ENCODE data around the gene P4HB.

The P4HB gene

GRCh38 chr17:81814748-81815645 is 45.3 kb downstream of the P4HB start:
- H3K27ac ChIP-seq = no peak overlapping the region
- no peak for DNase-seq (ENCODE audit: low read depth, low spot score)

DNA sequence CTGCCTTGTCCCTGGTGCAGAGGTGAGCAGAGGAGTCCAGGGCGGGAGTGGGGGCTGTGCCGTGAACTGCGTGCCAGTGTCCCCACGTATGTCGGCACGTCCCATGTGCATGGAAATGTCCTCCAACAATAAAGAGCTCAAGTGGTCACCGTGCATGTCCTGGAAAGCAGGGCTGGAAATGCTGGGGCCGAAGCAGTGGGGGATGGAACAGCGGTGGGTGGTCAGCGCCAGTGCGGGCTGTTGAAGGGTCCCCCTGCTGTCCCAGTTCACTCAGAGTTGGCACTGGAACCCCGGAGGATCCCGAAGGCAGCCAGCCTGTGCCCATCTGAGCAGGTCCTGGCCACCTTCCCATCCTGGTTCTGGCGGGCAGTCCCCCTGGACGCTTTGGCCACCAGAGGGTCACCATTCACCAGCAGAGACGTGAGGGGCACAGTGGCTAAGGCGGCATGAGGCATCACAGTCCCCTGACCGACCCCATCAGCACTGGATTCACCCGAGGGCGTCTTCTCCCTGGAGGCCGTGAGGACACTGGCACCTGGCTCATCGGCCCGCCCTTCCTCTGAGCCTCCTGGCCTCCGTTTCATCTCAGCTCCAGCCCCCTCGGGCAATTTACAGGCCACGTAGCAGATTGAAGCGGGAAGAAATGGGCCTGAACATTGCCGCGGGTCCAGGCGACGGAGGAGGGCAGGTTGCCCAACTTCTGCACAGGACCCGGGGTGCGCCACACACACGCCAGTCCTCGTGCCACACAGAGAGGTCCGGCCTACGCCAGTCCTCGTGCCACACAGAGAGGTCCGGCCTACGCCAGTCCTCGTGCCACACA is 46.3 kb downstream of the P4HB start:
- no peak overlapping the region for H3K27ac ChIP-seq
- no peak for DNase-seq (ENCODE audit: low read depth, low spot score)

DNA sequence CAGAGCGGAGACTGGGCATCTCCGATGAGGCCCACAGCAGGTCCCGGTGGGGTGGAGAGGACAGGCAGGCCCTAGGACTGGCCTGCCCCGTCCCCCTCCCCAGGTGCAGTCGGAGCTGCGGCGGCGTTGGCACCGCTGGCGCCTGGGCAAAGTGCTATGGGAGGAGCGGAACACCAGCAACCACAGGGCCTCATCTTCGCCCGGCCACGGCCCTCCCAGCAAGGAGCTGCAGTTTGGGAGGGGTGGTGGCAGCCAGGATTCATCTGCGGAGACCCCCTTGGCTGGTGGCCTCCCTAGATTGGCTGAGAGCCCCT is 47.0 kb downstream of the P4HB start:
- no peak overlapping the region for H3K27ac ChIP-seq
- no peak for DNase-seq (ENCODE audit: low read depth, low spot score)

GRCh38 chr17:81812571-81813370 is 47.6 kb downstream of the P4HB start:
- no peak for DNase-seq (ENCODE audit: low read depth, low spot score)
- H3K27ac ChIP-seq = no peak overlapping the region

GRCh38 chr17:81811705-81812570 is 48.4 kb downstream of the P4HB start:
- no peak overlapping the region for H3K27ac ChIP-seq
- no peak for DNase-seq (ENCODE audit: low read depth, low spot score)

DNA sequence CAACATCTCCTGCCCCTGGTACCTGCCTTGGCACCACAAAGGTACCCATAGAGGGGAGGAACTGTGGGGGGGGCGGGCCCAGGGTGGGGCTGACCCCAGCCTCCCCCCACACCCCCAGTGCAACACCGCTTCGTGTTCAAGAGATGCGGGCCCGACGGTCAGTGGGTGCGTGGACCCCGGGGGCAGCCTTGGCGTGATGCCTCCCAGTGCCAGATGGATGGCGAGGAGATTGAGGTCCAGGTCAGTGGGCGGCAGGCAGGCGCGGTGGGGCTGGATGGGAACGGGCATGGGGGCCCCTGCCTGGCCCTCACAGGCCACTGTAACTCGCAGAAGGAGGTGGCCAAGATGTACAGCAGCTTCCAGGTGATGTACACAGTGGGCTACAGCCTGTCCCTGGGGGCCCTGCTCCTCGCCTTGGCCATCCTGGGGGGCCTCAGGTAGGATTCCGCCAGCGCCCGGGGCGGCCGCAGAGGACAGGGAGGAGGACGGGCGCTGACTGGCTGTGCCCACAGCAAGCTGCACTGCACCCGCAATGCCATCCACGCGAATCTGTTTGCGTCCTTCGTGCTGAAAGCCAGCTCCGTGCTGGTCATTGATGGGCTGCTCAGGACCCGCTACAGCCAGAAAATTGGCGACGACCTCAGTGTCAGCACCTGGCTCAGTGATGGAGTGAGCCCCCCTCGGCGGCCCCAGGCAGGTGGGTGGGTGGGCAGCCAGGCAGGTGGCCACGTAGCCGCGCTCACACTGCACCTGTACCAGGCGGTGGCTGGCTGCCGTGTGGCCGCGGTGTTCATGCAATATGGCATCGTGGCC is 49.2 kb downstream of the P4HB start:
- H3K27ac ChIP-seq = no peak overlapping the region
- no peak for DNase-seq (ENCODE audit: low read depth, low spot score)

GRCh38 chr17:81810476-81810875 is 49.9 kb downstream of the P4HB start:
- DNase-seq (ENCODE audit: low read depth, low spot score) = no peak
- H3K27ac ChIP-seq = no peak overlapping the region

DNA sequence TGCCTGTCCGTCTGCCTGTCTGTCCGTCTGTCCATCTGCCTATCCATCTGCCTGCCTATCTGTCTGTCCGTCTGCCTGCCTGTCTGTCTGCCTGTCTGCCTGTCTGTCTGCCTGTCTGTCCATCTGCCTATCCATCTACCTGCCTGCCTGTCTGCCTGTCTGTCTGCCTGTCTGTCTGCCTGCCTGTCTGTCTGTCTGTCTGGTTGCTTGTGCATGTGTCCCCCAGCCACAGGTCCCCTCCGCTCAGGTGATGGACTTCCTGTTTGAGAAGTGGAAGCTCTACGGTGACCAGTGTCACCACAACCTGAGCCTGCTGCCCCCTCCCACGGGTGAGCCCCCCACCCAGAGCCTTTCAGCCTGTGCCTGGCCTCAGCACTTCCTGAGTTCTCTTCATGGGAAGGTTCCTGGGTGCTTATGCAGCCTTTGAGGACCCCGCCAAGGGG is 50.8 kb downstream of the P4HB start:
- DNase-seq (ENCODE audit: low read depth, low spot score) = no peak
- no peak overlapping the region for H3K27ac ChIP-seq

- DNase-seq (ENCODE audit: low read depth, low spot score) = no peak
- H3K27ac ChIP-seq = no peak overlapping the region
Observed at GRCh38 chr17:81808778-81809555, 51.4 kb downstream of the P4HB start.

DNA sequence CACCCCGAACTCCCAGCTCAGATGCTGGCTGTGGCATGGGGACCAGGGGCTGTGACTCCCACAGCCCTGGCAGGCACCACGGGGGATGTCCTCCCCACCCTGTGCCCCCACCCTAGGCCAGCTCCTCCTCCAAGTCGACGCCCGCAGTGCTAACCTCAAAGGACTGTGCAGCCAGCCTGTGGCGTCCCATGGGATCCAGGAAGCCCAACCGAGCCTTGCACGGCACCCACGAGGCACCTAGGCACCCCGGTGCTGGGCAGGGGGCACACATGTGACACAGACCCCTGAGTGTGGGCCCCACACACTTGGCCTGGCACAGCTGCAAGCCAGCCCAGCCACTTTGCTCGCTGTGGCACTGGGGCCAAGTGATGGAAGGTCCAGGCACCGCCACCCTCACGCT is 52.5 kb downstream of the P4HB start:
- no peak for DNase-seq (ENCODE audit: low read depth, low spot score)
- H3K27ac ChIP-seq = no peak overlapping the region

GRCh38 chr17:81807210-81807719 is 53.1 kb downstream of the P4HB start:
- H3K27ac ChIP-seq = no peak overlapping the region
- DNase-seq (ENCODE audit: low read depth, low spot score) = no peak

DNA sequence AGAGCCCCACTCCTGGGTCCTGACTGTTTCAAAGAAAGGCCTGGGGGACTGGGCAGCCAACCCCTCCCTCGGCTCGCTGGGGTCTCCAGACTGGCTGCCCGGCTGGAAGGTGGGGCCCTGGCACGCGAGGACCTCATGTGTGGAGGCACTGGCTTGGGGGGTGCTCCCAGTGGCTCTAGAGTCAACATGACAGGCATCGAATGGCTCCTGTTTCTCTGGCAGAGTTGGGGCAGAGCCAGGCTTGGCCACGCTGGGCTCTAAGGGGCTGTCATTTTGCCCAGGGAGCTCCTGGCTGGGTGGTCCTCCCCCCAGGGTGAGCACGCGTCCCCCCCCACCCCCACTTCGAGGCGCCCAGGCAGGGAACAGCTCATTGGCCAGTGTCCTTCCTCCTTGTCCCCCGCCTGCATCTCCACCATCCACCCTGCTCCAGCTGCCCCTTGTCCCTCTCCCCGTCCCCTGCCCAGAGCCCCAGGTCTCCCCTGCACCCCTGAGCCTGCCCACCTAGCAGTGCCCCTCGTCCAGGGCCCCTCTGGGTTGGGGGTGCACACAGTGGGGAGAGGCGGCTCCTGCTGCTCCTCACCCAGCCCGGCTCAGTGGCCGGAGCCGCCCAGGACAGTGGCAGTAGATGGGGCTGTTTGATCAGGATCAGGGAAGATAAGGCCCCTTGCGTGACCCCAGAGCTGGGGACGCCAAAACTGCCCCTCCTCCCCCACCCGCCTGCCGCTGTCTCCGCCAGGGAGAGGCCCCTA is 53.7 kb downstream of the P4HB start:
- DNase-seq (ENCODE audit: low read depth, low spot score) = no peak
- no peak overlapping the region for H3K27ac ChIP-seq

GRCh38 chr17:81805707-81806460 is 54.5 kb downstream of the P4HB start:
- H3K27ac ChIP-seq = no peak overlapping the region
- no peak for DNase-seq (ENCODE audit: low read depth, low spot score)

DNA sequence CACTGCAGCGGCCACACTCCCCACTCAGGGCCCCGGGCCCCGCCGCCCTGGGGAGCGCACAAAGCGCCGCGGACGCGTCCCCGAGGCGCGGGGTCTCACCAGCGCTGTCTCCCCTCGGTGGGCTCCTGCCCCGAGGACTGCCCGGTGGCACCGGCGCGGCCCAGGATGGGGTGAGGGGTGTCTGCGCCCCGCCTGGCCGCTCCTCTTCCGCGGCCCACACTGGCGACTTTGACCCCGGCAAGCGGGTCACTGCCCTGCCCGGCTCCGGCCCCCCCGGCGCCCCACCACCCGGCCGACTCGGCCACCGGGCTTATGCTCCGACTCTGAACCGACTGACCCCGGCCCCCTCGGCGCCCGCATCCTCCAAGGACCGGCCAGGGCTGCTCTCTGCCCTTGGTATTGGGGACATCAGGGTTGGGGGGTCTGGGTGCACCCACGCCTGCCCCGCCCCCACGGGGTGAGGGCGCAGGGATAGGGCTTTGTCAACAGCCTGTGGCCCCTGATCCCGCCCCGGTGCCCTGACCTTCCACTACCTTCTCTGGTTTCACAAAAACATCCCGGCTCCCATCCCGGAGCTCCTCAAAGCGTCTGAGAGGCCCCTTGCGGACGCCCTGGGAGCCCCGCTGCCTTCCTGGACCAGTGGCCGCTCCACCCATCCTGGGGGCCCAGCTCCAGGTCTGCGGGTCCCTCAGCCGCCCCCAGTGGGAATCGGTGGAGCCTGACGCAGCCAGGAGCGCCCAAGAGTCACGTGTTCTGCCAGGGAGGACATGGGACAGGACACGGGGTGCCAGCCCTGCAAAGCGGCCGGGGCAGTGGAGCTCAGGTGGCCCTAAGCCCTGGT is 55.6 kb downstream of the P4HB start:
- no peak overlapping the region for H3K27ac ChIP-seq
- no peak for DNase-seq (ENCODE audit: low read depth, low spot score)

DNA sequence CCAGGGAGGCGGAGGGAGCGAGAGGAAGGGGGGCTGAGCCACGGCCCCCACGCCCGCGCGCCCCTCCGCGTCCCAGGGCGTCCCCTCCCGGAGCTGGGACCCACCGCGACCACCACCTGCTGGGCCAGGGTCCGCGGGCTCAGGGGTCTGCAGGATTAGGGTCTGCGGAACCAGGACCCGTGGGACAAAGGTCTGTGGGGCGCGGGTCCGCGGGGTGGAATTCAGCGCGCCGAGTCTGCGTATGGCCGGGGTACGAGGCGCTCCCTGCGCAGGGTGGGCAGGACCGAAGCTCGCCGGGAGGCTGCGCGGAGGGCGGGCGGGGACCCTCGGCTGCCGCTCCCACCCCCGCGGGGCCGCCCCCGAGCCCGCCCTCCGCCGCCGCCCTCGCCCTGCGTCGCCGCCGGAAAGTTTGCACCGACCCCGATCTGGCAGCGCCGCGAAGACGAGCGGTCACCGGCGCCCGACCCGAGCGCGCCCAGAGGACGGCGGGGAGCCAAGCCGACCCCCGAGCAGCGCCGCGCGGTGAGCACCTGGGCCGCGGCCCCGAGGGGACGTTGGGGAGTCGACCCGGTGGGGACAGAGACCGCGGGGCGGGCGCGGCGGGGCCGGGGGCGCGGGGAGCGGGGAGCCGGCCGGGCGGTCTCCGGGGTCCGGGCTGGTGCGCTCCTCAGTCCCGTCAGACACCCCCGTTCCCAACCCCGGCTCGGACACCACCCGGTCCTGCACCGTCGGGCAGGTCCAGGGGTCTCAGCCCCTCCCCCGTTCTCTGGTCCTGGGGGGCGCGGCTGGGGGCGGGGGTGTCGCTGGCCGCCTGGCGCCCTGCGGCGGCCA is 56.4 kb downstream of the P4HB start, which contains the start of gene GCGR:
GCGR (plus strand) TSS at position 423 of the 831 bp plus-strand sequence. CDS start 4,869 bp downstream, outside the sequence.
- no peak within 1 kb of the TSS for H3K27ac ChIP-seq
- no peak for DNase-seq (ENCODE audit: low read depth, low spot score)

Data from epithelial cell of prostate (primary cell).